SU-DHL-6 (cell line): ENCODE measurements around the gene F12.

ENCODE experiments used
- CTCF ChIP-seq: fragments of 200-600 bp; sonication (generic); IDR thresholded peaks from one replicate; pipeline ENCODE4 v1.5.1; 2017; ENCODE audit warnings: antibody characterized with exemption, mild to moderate bottlenecking, low read length, moderate library complexity; ENCODE audit not compliant: insufficient read depth, poor library complexity, severe bottlenecking
- EZH2phosphoT487 ChIP-seq: fragments of 200-600 bp; sonication (generic), shearing (Covaris generic); conservative IDR thresholded peaks from 2 replicates; pipeline ENCODE4 v1.6.1; 2018; ENCODE audit warnings: mild to moderate bottlenecking, antibody characterized with exemption, low read length, moderate library complexity, mixed read lengths

- TF ChIP-seq CTCF (no peak), EZH2phosphoT487 (no peak)
Measured at GRCh38 chr5:177430972-177431316, 21.6 kb upstream of the F12 start.
